HepG2 (cell line): Measurements from ENCODE around the gene CDC6. TPM values are rescaled to one million over a fixed set of nuclear protein-coding genes. Genes with fewer than 3 reads are reported as not detected.

Experiments
- ATF1 ChIP-seq: IDR thresholded peaks from 2 replicates; pipeline ENCODE4 v1.6.1; 2016; ENCODE audit warnings: mild to moderate bottlenecking, control low read depth
- BRD4 ChIP-seq: sonication (generic); formaldehyde crosslinking; IDR thresholded peaks from 2 replicates; pipeline ENCODE4 v1.4.0; 2020; ENCODE audit warnings: missing genetic modification reagents
- DMAP1 ChIP-seq: IDR thresholded peaks from 2 replicates; pipeline ENCODE4 v1.6.1; 2016
- HOXA3 ChIP-seq: sonication (generic); formaldehyde crosslinking; IDR thresholded peaks from 2 replicates; pipeline ENCODE4 v1.5.0; 2020; ENCODE audit warnings: missing genetic modification reagents
- MTF2 ChIP-seq: sonication (generic); formaldehyde crosslinking; IDR thresholded peaks from 2 replicates; pipeline ENCODE4 v1.5.0; 2020; ENCODE audit warnings: missing genetic modification reagents, borderline replicate concordance
- NFIC ChIP-seq: IDR thresholded peaks from 2 replicates; pipeline ENCODE4 v1.6.1; 2012; ENCODE audit warnings: mild to moderate bottlenecking, low read length, inconsistent platforms
- TCF12 ChIP-seq, 2 experiments: fragments of 450-650 bp in 1 of 2; sonication (generic) in 1 of 2; formaldehyde crosslinking in 1 of 2; IDR thresholded peaks; 2 replicates each; pipeline versions ENCODE4 v1.6.1 to v1.8.0; 2017 to 2022; ENCODE audit warnings: antibody characterized with exemption in 1 of 2, mild to moderate bottlenecking in 1 of 2, missing genetic modification reagents in 1 of 2, moderate library complexity in 1 of 2
- ZNF260 ChIP-seq: sonication (generic); formaldehyde crosslinking; IDR thresholded peaks from 2 replicates; pipeline ENCODE4 v1.4.0; 2020; ENCODE audit warnings: missing genetic modification reagents, low read depth, mild to moderate bottlenecking, borderline replicate concordance
- ZNF446 ChIP-seq: sonication (generic); formaldehyde crosslinking; IDR thresholded peaks from 2 replicates; pipeline ENCODE4 v1.5.0; 2020; ENCODE audit warnings: mild to moderate bottlenecking, missing genetic modification reagents
- ZNF703 ChIP-seq: sonication (generic); formaldehyde crosslinking; IDR thresholded peaks from 2 replicates; pipeline ENCODE4 v1.5.1; 2020; ENCODE audit warnings: missing genetic modification reagents, mild to moderate bottlenecking, moderate library complexity, borderline replicate concordance
- ZNF761 ChIP-seq: sonication (generic); formaldehyde crosslinking; conservative IDR thresholded peaks from 2 replicates; pipeline ENCODE4 v1.4.0; 2020; ENCODE audit warnings: mild to moderate bottlenecking, missing genetic modification reagents
- polyA plus RNA-seq, 8 experiments: library from polyadenylated mRNA; depleted of rRNA in 3 of 8; stranded (reverse) in 7 of 8; unstranded in 1 of 8; fragments of >200 nt; fragmentation: Illumina TruSeq in 4 of 8; extraction: Trizol in 4 of 8; gene quantifications; 2 replicates each; pipeline versions ENCODE4 v1.2.1 to v1.2.3, GENCODE V29; 2011 to 2016; ENCODE audit warnings: low read depth in 4 of 8, missing spikeins in 1 of 8, mixed read lengths in 1 of 8; ENCODE audit not compliant: insufficient read depth in 1 of 8
- total RNA-seq, 5 experiments: library from RNA; depleted of rRNA; stranded (reverse); fragments of >200 nt; fragmentation: Illumina TruSeq; extraction: Trizol; gene quantifications; 2 replicates each; pipeline ENCODE4 v1.2.3, GENCODE V29; 2016; ENCODE audit warnings: low read depth in 1 of 5
- TF ChIP-seq, protein P1 (sequence below): IDR thresholded peaks from 2 replicates; pipeline ENCODE4 v1.4.0; 2020; ENCODE audit warnings: mild to moderate bottlenecking, missing genetic modification reagents
- TF ChIP-seq, protein P2 (sequence below): sonication (generic); formaldehyde crosslinking; IDR thresholded peaks from 2 replicates; pipeline ENCODE4 v1.4.0; 2020; ENCODE audit warnings: missing genetic modification reagents, mild to moderate bottlenecking, borderline replicate concordance
- TF ChIP-seq, protein P3 (sequence below): sonication (generic); formaldehyde crosslinking; IDR thresholded peaks from 2 replicates; pipeline ENCODE4 v1.8.0; 2022; ENCODE audit warnings: mild to moderate bottlenecking, missing genetic modification reagents

CDC6 gene
- total and polyA plus RNA-seq, 2 of the 13 experiments (the other 11 are each of a cell fraction or from before 2014, with no cell fraction given) = 17.4 to 114 TPM

DNA sequence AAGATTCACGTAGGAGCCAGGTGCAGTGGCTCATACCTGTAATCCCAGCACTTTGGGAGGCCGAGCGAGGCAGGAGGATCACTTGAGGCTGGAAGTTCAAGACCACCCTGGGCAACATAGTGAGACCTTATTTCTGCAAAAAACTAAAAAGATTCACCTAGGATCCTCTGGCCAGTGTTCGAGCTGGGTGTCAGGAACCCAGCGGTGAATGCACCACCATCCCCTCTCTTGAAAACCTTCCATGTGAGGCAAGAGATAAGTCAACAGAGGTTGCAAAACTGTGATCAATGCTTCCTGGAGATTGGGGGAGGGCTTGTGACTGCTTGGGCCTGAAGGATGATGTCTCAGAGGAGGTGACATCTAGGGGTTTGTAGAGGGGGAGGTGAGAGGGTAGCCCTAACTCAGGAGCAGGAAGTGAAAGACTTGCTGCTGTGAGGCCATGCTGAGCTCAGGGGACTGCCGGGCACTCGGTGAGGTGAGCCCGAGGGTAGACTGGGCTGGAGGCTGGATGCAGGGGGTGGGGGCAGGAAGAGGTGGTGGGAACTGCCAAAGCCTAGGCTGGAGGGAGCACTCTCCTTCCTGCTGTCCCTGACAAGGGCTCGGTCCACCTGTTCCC lies 65.2 kb downstream of the CDC6 start (continued):
- TF ChIP-seq, protein P1, sequence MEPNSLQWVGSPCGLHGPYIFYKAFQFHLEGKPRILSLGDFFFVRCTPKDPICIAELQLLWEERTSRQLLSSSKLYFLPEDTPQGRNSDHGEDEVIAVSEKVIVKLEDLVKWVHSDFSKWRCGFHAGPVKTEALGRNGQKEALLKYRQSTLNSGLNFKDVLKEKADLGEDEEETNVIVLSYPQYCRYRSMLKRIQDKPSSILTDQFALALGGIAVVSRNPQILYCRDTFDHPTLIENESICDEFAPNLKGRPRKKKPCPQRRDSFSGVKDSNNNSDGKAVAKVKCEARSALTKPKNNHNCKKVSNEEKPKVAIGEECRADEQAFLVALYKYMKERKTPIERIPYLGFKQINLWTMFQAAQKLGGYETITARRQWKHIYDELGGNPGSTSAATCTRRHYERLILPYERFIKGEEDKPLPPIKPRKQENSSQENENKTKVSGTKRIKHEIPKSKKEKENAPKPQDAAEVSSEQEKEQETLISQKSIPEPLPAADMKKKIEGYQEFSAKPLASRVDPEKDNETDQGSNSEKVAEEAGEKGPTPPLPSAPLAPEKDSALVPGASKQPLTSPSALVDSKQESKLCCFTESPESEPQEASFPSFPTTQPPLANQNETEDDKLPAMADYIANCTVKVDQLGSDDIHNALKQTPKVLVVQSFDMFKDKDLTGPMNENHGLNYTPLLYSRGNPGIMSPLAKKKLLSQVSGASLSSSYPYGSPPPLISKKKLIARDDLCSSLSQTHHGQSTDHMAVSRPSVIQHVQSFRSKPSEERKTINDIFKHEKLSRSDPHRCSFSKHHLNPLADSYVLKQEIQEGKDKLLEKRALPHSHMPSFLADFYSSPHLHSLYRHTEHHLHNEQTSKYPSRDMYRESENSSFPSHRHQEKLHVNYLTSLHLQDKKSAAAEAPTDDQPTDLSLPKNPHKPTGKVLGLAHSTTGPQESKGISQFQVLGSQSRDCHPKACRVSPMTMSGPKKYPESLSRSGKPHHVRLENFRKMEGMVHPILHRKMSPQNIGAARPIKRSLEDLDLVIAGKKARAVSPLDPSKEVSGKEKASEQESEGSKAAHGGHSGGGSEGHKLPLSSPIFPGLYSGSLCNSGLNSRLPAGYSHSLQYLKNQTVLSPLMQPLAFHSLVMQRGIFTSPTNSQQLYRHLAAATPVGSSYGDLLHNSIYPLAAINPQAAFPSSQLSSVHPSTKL (CRISPR knock-in tag) = peak; percentile 94
- TF ChIP-seq, protein P2, sequence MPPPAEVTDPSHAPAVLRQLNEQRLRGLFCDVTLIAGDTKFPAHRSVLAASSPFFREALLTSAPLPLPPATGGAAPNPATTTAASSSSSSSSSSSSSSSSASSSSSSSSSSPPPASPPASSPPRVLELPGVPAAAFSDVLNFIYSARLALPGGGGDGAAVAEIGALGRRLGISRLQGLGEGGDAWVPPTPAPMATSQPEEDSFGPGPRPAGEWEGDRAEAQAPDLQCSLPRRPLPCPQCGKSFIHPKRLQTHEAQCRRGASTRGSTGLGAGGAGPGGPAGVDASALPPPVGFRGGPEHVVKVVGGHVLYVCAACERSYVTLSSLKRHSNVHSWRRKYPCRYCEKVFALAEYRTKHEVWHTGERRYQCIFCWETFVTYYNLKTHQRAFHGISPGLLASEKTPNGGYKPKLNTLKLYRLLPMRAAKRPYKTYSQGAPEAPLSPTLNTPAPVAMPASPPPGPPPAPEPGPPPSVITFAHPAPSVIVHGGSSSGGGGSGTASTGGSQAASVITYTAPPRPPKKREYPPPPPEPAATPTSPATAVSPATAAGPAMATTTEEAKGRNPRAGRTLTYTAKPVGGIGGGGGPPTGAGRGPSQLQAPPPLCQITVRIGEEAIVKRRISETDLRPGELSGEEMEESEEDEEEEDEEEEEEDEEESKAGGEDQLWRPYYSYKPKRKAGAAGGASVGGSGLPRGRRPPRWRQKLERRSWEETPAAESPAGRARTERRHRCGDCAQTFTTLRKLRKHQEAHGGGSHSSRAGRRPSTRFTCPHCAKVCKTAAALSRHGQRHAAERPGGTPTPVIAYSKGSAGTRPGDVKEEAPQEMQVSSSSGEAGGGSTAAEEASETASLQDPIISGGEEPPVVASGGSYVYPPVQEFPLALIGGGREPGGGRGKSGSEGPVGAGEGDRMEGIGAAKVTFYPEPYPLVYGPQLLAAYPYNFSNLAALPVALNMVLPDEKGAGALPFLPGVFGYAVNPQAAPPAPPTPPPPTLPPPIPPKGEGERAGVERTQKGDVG = peak; percentile 15; the same call in 1 of the 2 replicates
- no peak for TF ChIP-seq ZNF260
- TF ChIP-seq HOXA3 (CRISPR knock-in tag) = peak; percentile 85
- no peak for TF ChIP-seq ZNF446 (CRISPR knock-in tag)
- TF ChIP-seq ZNF761 = 0 out of 2 replicates have a peak, but pooled peaks have one; percentile 15
- no peak for TF ChIP-seq ZNF703 (CRISPR knock-in tag)
- TF ChIP-seq, protein P3, sequence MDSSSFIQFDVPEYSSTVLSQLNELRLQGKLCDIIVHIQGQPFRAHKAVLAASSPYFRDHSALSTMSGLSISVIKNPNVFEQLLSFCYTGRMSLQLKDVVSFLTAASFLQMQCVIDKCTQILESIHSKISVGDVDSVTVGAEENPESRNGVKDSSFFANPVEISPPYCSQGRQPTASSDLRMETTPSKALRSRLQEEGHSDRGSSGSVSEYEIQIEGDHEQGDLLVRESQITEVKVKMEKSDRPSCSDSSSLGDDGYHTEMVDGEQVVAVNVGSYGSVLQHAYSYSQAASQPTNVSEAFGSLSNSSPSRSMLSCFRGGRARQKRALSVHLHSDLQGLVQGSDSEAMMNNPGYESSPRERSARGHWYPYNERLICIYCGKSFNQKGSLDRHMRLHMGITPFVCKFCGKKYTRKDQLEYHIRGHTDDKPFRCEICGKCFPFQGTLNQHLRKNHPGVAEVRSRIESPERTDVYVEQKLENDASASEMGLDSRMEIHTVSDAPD (CRISPR knock-in tag) = 0 out of 2 replicates have a peak, but pooled peaks have one; percentile 74
- TF ChIP-seq MTF2 (CRISPR knock-in tag) = no peak
- peak; percentile 63; the same call in 1 of the 2 replicates for TF ChIP-seq DMAP1 (CRISPR knock-in tag)
- no peak for TF ChIP-seq TCF12 (IDR thresholded peaks at IDR 0.05)
- 0 out of 2 replicates have a peak, but pooled peaks have one; percentile 33 for TF ChIP-seq TCF12 (CRISPR knock-in tag; IDR thresholded peaks at IDR 0.05)
- TF ChIP-seq ATF1 (CRISPR knock-in tag) = no peak
- no peak for TF ChIP-seq BRD4
- TF ChIP-seq NFIC = 0 out of 2 replicates have a peak, but pooled peaks have one; percentile 64
